ENCODE data around the gene GMPR2. TPM values are rescaled to one million over a fixed set of nuclear protein-coding genes. Genes with fewer than 3 reads are reported as not detected.

The GMPR2 gene
- total and polyA plus RNA-seq, 2 of the 13 experiments (the other 11 are each of a cell fraction or from before 2014, with no cell fraction given): 210 to 273 TPM

GRCh38 chr14:24196071-24197055 lies 36.4 kb upstream of the GMPR2 start (continued):
- TF ChIP-seq, protein P1, sequence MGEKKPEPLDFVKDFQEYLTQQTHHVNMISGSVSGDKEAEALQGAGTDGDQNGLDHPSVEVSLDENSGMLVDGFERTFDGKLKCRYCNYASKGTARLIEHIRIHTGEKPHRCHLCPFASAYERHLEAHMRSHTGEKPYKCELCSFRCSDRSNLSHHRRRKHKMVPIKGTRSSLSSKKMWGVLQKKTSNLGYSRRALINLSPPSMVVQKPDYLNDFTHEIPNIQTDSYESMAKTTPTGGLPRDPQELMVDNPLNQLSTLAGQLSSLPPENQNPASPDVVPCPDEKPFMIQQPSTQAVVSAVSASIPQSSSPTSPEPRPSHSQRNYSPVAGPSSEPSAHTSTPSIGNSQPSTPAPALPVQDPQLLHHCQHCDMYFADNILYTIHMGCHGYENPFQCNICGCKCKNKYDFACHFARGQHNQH (CRISPR knock-in tag; IDR thresholded peaks at IDR 0.05): no peak
- TF ChIP-seq, protein P2, sequence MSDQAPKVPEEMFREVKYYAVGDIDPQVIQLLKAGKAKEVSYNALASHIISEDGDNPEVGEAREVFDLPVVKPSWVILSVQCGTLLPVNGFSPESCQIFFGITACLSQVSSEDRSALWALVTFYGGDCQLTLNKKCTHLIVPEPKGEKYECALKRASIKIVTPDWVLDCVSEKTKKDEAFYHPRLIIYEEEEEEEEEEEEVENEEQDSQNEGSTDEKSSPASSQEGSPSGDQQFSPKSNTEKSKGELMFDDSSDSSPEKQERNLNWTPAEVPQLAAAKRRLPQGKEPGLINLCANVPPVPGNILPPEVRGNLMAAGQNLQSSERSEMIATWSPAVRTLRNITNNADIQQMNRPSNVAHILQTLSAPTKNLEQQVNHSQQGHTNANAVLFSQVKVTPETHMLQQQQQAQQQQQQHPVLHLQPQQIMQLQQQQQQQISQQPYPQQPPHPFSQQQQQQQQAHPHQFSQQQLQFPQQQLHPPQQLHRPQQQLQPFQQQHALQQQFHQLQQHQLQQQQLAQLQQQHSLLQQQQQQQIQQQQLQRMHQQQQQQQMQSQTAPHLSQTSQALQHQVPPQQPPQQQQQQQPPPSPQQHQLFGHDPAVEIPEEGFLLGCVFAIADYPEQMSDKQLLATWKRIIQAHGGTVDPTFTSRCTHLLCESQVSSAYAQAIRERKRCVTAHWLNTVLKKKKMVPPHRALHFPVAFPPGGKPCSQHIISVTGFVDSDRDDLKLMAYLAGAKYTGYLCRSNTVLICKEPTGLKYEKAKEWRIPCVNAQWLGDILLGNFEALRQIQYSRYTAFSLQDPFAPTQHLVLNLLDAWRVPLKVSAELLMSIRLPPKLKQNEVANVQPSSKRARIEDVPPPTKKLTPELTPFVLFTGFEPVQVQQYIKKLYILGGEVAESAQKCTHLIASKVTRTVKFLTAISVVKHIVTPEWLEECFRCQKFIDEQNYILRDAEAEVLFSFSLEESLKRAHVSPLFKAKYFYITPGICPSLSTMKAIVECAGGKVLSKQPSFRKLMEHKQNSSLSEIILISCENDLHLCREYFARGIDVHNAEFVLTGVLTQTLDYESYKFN (CRISPR knock-in tag; conservative IDR thresholded peaks at IDR 0.05): no peak
- TF ChIP-seq TBX3 (IDR thresholded peaks at IDR 0.05; ENCODE audit: borderline replicate concordance) (no peak), NCOA1 (CRISPR knock-in tag; IDR thresholded peaks at IDR 0.05) (peak; percentile 65; the same call in 1 of the 2 replicates), ZBTB43 (CRISPR knock-in tag; conservative IDR thresholded peaks at IDR 0.05) (peak; percentile 17), ZNF354B (CRISPR knock-in tag; IDR thresholded peaks at IDR 0.05) (no peak), HOXA7 (CRISPR knock-in tag; IDR thresholded peaks at IDR 0.05) (no peak), REL (CRISPR knock-in tag; conservative IDR thresholded peaks at IDR 0.05) (no peak), HIC2 (CRISPR knock-in tag; IDR thresholded peaks at IDR 0.05; ENCODE audit: low read depth) (no peak; the same call in 1 of the 2 replicates), GLMP (CRISPR knock-in tag; IDR thresholded peaks at IDR 0.05; ENCODE audit: borderline replicate concordance) (no peak), SNAI1 (CRISPR knock-in tag; IDR thresholded peaks at IDR 0.05; ENCODE audit: borderline replicate concordance) (no peak)
- TF ChIP-seq, protein P3, sequence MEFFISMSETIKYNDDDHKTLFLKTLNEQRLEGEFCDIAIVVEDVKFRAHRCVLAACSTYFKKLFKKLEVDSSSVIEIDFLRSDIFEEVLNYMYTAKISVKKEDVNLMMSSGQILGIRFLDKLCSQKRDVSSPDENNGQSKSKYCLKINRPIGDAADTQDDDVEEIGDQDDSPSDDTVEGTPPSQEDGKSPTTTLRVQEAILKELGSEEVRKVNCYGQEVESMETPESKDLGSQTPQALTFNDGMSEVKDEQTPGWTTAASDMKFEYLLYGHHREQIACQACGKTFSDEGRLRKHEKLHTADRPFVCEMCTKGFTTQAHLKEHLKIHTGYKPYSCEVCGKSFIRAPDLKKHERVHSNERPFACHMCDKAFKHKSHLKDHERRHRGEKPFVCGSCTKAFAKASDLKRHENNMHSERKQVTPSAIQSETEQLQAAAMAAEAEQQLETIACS (CRISPR knock-in tag; IDR thresholded peaks at IDR 0.05): peak; percentile 24; the same call in 1 of the 2 replicates
- TF ChIP-seq, protein P4, sequence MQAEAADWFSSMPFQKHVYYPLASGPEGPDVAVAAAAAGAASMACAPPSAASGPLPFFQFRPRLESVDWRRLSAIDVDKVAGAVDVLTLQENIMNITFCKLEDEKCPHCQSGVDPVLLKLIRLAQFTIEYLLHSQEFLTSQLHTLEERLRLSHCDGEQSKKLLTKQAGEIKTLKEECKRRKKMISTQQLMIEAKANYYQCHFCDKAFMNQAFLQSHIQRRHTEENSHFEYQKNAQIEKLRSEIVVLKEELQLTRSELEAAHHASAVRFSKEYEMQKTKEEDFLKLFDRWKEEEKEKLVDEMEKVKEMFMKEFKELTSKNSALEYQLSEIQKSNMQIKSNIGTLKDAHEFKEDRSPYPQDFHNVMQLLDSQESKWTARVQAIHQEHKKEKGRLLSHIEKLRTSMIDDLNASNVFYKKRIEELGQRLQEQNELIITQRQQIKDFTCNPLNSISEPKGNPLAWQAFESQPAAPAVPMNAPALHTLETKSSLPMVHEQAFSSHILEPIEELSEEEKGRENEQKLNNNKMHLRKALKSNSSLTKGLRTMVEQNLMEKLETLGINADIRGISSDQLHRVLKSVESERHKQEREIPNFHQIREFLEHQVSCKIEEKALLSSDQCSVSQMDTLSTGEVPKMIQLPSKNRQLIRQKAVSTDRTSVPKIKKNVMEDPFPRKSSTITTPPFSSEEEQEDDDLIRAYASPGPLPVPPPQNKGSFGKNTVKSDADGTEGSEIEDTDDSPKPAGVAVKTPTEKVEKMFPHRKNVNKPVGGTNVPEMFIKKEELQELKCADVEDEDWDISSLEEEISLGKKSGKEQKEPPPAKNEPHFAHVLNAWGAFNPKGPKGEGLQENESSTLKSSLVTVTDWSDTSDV (CRISPR knock-in tag; IDR thresholded peaks at IDR 0.05): 0 out of 2 replicates have a peak, but pooled peaks have one; percentile 19
